Measurements from ENCODE around the gene HOXC11.

The HOXC11 gene

GRCh38 chr12:53980104-53980801 is 7.3 kb downstream of the HOXC11 start:
- H3K4me3 ChIP-seq (ENCODE audit: insufficient read depth, low read depth, low read length, poor library complexity, severe bottlenecking), result no peak overlapping the region
- H3K27me3 ChIP-seq (replicated peaks; ENCODE audit: control insufficient read depth, insufficient read depth, low read length, poor library complexity, severe bottlenecking), result peaks cover 94% of the 10 kb centered on the region
- no peaks in the 10 kb centered on the region for H3K9me3 ChIP-seq (ENCODE audit: control insufficient read depth, low read length)
- H3K36me3 ChIP-seq (ENCODE audit: control insufficient read depth, insufficient read depth, low read length), result no peaks in the 10 kb centered on the region
- H3K27ac ChIP-seq (ENCODE audit: insufficient read depth, low read length, poor library complexity, severe bottlenecking), result no peak overlapping the region
- no peak for DNase-seq
- H3K4me1 ChIP-seq (ENCODE audit: control insufficient read depth, insufficient read depth, low read length, poor library complexity, severe bottlenecking), result peaks cover 9% of the 10 kb centered on the region

- H3K27ac ChIP-seq (ENCODE audit: insufficient read depth, low read length, poor library complexity, severe bottlenecking), result no peak overlapping the region
- H3K4me3 ChIP-seq (ENCODE audit: insufficient read depth, low read depth, low read length, poor library complexity, severe bottlenecking), result no peak overlapping the region
These were observed 8.0 kb downstream of the HOXC11 start for GRCh38 chr12:53980802-53981496.

GRCh38 chr12:53981634-53982565 is 9.0 kb downstream of the HOXC11 start:
- Histone ChIP-seq H3K36me3 (ENCODE audit: control insufficient read depth, insufficient read depth, low read length) (no peaks in the 10 kb centered on the region), H3K4me3 (ENCODE audit: insufficient read depth, low read depth, low read length, poor library complexity, severe bottlenecking) (no peak overlapping the region), H3K9me3 (ENCODE audit: control insufficient read depth, low read length) (no peaks in the 10 kb centered on the region), H3K27ac (ENCODE audit: insufficient read depth, low read length, poor library complexity, severe bottlenecking) (no peak overlapping the region), H3K4me1 (ENCODE audit: control insufficient read depth, insufficient read depth, low read length, poor library complexity, severe bottlenecking) (peaks cover 15% of the 10 kb centered on the region), H3K27me3 (replicated peaks; ENCODE audit: control insufficient read depth, insufficient read depth, low read length, poor library complexity, severe bottlenecking) (peaks cover 94% of the 10 kb centered on the region)
- DNase-seq, result no peak

More at GRCh38 chr12:53980802-53981496, 8.0 kb downstream of the HOXC11 start:
- no peak for DNase-seq
- Histone ChIP-seq H3K36me3 (ENCODE audit: control insufficient read depth, insufficient read depth, low read length) (no peaks in the 10 kb centered on the region), H3K9me3 (ENCODE audit: control insufficient read depth, low read length) (no peaks in the 10 kb centered on the region), H3K4me1 (ENCODE audit: control insufficient read depth, insufficient read depth, low read length, poor library complexity, severe bottlenecking) (peaks cover 10% of the 10 kb centered on the region), H3K27me3 (replicated peaks; ENCODE audit: control insufficient read depth, insufficient read depth, low read length, poor library complexity, severe bottlenecking) (peaks cover 94% of the 10 kb centered on the region)

- H3K9me3 ChIP-seq (ENCODE audit: control insufficient read depth, low read length), result no peaks in the 10 kb centered on the region
- no peak overlapping the region for H3K4me3 ChIP-seq (ENCODE audit: insufficient read depth, low read depth, low read length, poor library complexity, severe bottlenecking)
- no peaks in the 10 kb centered on the region for H3K36me3 ChIP-seq (ENCODE audit: control insufficient read depth, insufficient read depth, low read length)
- peaks cover 95% of the 10 kb centered on the region for H3K27me3 ChIP-seq (replicated peaks; ENCODE audit: control insufficient read depth, insufficient read depth, low read length, poor library complexity, severe bottlenecking)
- H3K27ac ChIP-seq (ENCODE audit: insufficient read depth, low read length, poor library complexity, severe bottlenecking), result no peak overlapping the region
- peaks cover 11% of the 10 kb centered on the region for H3K4me1 ChIP-seq (ENCODE audit: control insufficient read depth, insufficient read depth, low read length, poor library complexity, severe bottlenecking)
- no peak for DNase-seq
These were observed 10.0 kb downstream of the HOXC11 start for GRCh38 chr12:53982648-53983567.

- Histone ChIP-seq H3K9me3 (ENCODE audit: control insufficient read depth, low read length) (no peaks in the 10 kb centered on the region), H3K27me3 (replicated peaks; ENCODE audit: control insufficient read depth, insufficient read depth, low read length, poor library complexity, severe bottlenecking) (peaks cover 96% of the 10 kb centered on the region), H3K4me3 (ENCODE audit: insufficient read depth, low read depth, low read length, poor library complexity, severe bottlenecking) (no peak overlapping the region), H3K4me1 (ENCODE audit: control insufficient read depth, insufficient read depth, low read length, poor library complexity, severe bottlenecking) (peaks cover 9% of the 10 kb centered on the region), H3K36me3 (ENCODE audit: control insufficient read depth, insufficient read depth, low read length) (no peaks in the 10 kb centered on the region), H3K27ac (ENCODE audit: insufficient read depth, low read length, poor library complexity, severe bottlenecking) (no peak overlapping the region)
- no peak for DNase-seq
These were observed 10.6 kb downstream of the HOXC11 start for GRCh38 chr12:53983568-53983949.

- no peaks in the 10 kb centered on the region for H3K36me3 ChIP-seq (ENCODE audit: control insufficient read depth, insufficient read depth, low read length)
- peaks cover 97% of the 10 kb centered on the region for H3K27me3 ChIP-seq (replicated peaks; ENCODE audit: control insufficient read depth, insufficient read depth, low read length, poor library complexity, severe bottlenecking)
- H3K27ac ChIP-seq (ENCODE audit: insufficient read depth, low read length, poor library complexity, severe bottlenecking), result no peak overlapping the region
- no peak for DNase-seq
- H3K9me3 ChIP-seq (ENCODE audit: control insufficient read depth, low read length), result no peaks in the 10 kb centered on the region
- H3K4me3 ChIP-seq (ENCODE audit: insufficient read depth, low read depth, low read length, poor library complexity, severe bottlenecking), result no peak overlapping the region
- peaks cover 12% of the 10 kb centered on the region for H3K4me1 ChIP-seq (ENCODE audit: control insufficient read depth, insufficient read depth, low read length, poor library complexity, severe bottlenecking)
These were observed 11.1 kb downstream of the HOXC11 start for GRCh38 chr12:53983950-53984572.

- Histone ChIP-seq H3K27me3 (replicated peaks; ENCODE audit: control insufficient read depth, insufficient read depth, low read length, poor library complexity, severe bottlenecking) (peaks cover 95% of the 10 kb centered on the region), H3K9me3 (ENCODE audit: control insufficient read depth, low read length) (no peaks in the 10 kb centered on the region), H3K4me1 (ENCODE audit: control insufficient read depth, insufficient read depth, low read length, poor library complexity, severe bottlenecking) (peaks cover 18% of the 10 kb centered on the region), H3K4me3 (ENCODE audit: insufficient read depth, low read depth, low read length, poor library complexity, severe bottlenecking) (peak within 1 kb of the TSS; percentile 6), H3K36me3 (ENCODE audit: control insufficient read depth, insufficient read depth, low read length) (no peaks in the 10 kb centered on the region), H3K27ac (ENCODE audit: insufficient read depth, low read length, poor library complexity, severe bottlenecking) (no peak within 1 kb of the TSS)
- DNase-seq, result peak; percentile 37 to 58 (median 54)
These were observed 12.2 kb downstream of the HOXC11 start, which contains the start of gene HOXC10 for GRCh38 chr12:53984901-53985691. Gene HOXC10, plus strand, starts transcription at chr12:53985146. Its CDS starts 114 bp downstream, at chr12:53985260.

GRCh38 chr12:53985692-53985993 is 12.7 kb downstream of the HOXC11 start:
- no peak overlapping the region for H3K27ac ChIP-seq (ENCODE audit: insufficient read depth, low read length, poor library complexity, severe bottlenecking)
- peak overlapping the region; percentile 6 for H3K4me3 ChIP-seq (ENCODE audit: insufficient read depth, low read depth, low read length, poor library complexity, severe bottlenecking)
- DNase-seq, result no peak
- peaks cover 95% of the 10 kb centered on the region for H3K27me3 ChIP-seq (replicated peaks; ENCODE audit: control insufficient read depth, insufficient read depth, low read length, poor library complexity, severe bottlenecking)
- H3K36me3 ChIP-seq (ENCODE audit: control insufficient read depth, insufficient read depth, low read length), result no peaks in the 10 kb centered on the region
- no peaks in the 10 kb centered on the region for H3K9me3 ChIP-seq (ENCODE audit: control insufficient read depth, low read length)
- H3K4me1 ChIP-seq (ENCODE audit: control insufficient read depth, insufficient read depth, low read length, poor library complexity, severe bottlenecking), result peaks cover 18% of the 10 kb centered on the region

Data from effector memory CD4-positive, alpha-beta T cell (primary cell).